Suprapubic skin (tissue), 3 donors: Measurements from ENCODE around the gene SRD5A1.

ENCODE experiments used
- EP300 ChIP-seq: sonication (generic); formaldehyde crosslinking; IDR thresholded peaks from one replicate; pipeline ENCODE4 v1.6.1; 2017; ENCODE audit warnings: antibody characterized with exemption
- TF ChIP-seq, protein P1 (sequence below), 2 donors: fragments of 200-600 bp in 1 of 2; fragments of 450-650 bp in 1 of 2; sonication (generic) in 1 of 2; IDR thresholded peaks; one replicate each; pipeline ENCODE4 v1.5.1; 2016 to 2019; ENCODE audit warnings: antibody characterized with exemption in 2 of 2, mild to moderate bottlenecking in 1 of 2, moderate library complexity in 1 of 2

- TF ChIP-seq, protein P1, sequence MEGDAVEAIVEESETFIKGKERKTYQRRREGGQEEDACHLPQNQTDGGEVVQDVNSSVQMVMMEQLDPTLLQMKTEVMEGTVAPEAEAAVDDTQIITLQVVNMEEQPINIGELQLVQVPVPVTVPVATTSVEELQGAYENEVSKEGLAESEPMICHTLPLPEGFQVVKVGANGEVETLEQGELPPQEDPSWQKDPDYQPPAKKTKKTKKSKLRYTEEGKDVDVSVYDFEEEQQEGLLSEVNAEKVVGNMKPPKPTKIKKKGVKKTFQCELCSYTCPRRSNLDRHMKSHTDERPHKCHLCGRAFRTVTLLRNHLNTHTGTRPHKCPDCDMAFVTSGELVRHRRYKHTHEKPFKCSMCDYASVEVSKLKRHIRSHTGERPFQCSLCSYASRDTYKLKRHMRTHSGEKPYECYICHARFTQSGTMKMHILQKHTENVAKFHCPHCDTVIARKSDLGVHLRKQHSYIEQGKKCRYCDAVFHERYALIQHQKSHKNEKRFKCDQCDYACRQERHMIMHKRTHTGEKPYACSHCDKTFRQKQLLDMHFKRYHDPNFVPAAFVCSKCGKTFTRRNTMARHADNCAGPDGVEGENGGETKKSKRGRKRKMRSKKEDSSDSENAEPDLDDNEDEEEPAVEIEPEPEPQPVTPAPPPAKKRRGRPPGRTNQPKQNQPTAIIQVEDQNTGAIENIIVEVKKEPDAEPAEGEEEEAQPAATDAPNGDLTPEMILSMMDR (IDR thresholded peaks at IDR 0.05) = no peak
- no peak for TF ChIP-seq EP300
These were observed 71.2 kb downstream of the SRD5A1 start for GRCh38 chr5:6704361-6704851.
